Measurements from ENCODE around the gene MOCOS. TPM values are rescaled to one million over a fixed set of nuclear protein-coding genes. Genes with fewer than 3 reads are reported as not detected.

MOCOS gene
- total RNA-seq, 4 donors from 2014 or later = 0.46 to 2.8 (median 0.73) TPM

- Histone ChIP-seq H3K27me3 (no peaks in the 10 kb centered on the region), H3K4me3 (no peak overlapping the region), H3K36me3 (peaks cover 5 to 65% of the 10 kb centered on the region in 2 donors), H3K9me3 (no peaks in the 10 kb centered on the region), H3K27ac (no peak overlapping the region), H3K4me1 (peaks cover 0 to 9% of the 10 kb centered on the region in 2 donors)
- TF ChIP-seq POLR2A (IDR thresholded peaks at IDR 0.05) (no peak), CTCF (IDR thresholded peaks at IDR 0.05 in 4 of 5, conservative IDR thresholded peaks at IDR 0.05 in 1 of 5) (no peak)
- ATAC-seq (no peak), DNase-seq (no peak)
- in situ Hi-C loops (cut with MboI; ENCODE audit: low sequenced_read_pairs in 4 of 4) (no loop called here), intact Hi-C loops (cut with DNase I; ENCODE audit: low total_unique reads) (no loop called here)
Measured at GRCh38 chr18:36175481-36175880, 11.8 kb upstream of the MOCOS start.

GRCh38 chr18:36176177-36176584, 11.1 kb upstream of the MOCOS start:
- H3K36me3 ChIP-seq = peaks cover under 1 to 58% of the 10 kb centered on the region in 2 donors
- DNase-seq (no peak), ATAC-seq (no peak)
- H3K27me3 ChIP-seq = no peaks in the 10 kb centered on the region
- H3K27ac ChIP-seq = no peak overlapping the region
- no peak overlapping the region for H3K4me3 ChIP-seq
- no peaks in the 10 kb centered on the region for H3K9me3 ChIP-seq
- in situ Hi-C loops (cut with MboI; ENCODE audit: low sequenced_read_pairs in 4 of 4) = no loop called here
- intact Hi-C loops (cut with DNase I; ENCODE audit: low total_unique reads) = no loop called here
- TF ChIP-seq POLR2A (IDR thresholded peaks at IDR 0.05) = no peak
- TF ChIP-seq CTCF (IDR thresholded peaks at IDR 0.05 in 4 of 5, conservative IDR thresholded peaks at IDR 0.05 in 1 of 5) = no peak
- peaks cover 0 to 9% of the 10 kb centered on the region in 2 donors for H3K4me1 ChIP-seq

GRCh38 chr18:36176711-36177110, 10.6 kb upstream of the MOCOS start:
- H3K4me3 ChIP-seq = no peak overlapping the region
- no peaks in the 10 kb centered on the region for H3K27me3 ChIP-seq
- H3K9me3 ChIP-seq = no peaks in the 10 kb centered on the region
- H3K27ac ChIP-seq = no peak overlapping the region
- in situ Hi-C loops (cut with MboI; ENCODE audit: low sequenced_read_pairs in 4 of 4) (no loop called here), intact Hi-C loops (cut with DNase I; ENCODE audit: low total_unique reads) (no loop called here)
- peaks cover 0 to 53% of the 10 kb centered on the region in 2 donors for H3K36me3 ChIP-seq
- peaks cover 0 to 9% of the 10 kb centered on the region in 2 donors for H3K4me1 ChIP-seq
- DNase-seq (no peak), ATAC-seq (no peak)
- TF ChIP-seq CTCF (IDR thresholded peaks at IDR 0.05 in 4 of 5, conservative IDR thresholded peaks at IDR 0.05 in 1 of 5) = no peak
- TF ChIP-seq POLR2A (IDR thresholded peaks at IDR 0.05) = no peak

- TF ChIP-seq POLR2A (IDR thresholded peaks at IDR 0.05) (no peak), CTCF (IDR thresholded peaks at IDR 0.05 in 4 of 5, conservative IDR thresholded peaks at IDR 0.05 in 1 of 5) (no peak)
- intact Hi-C loops (cut with DNase I; ENCODE audit: low total_unique reads) (no loop called here), in situ Hi-C loops (cut with MboI; ENCODE audit: low sequenced_read_pairs in 4 of 4) (no loop called here)
- no peaks in the 10 kb centered on the region for H3K27me3 ChIP-seq
- DNase-seq (no peak), ATAC-seq (no peak)
- peaks cover 0 to 9% of the 10 kb centered on the region in 2 donors for H3K4me1 ChIP-seq
- H3K9me3 ChIP-seq = no peaks in the 10 kb centered on the region
- H3K36me3 ChIP-seq = peaks cover 0 to 41% of the 10 kb centered on the region in 2 donors
- no peak overlapping the region for H3K4me3 ChIP-seq
- H3K27ac ChIP-seq = no peak overlapping the region
Measured at GRCh38 chr18:36177913-36178312, 9.4 kb upstream of the MOCOS start.
